Cardiac fibroblast (primary cell): ENCODE measurements around the gene SET.
"Not testable (repeated sequence)": the region's sequence is repeated elsewhere in the genome, so short reads cannot be mapped to it uniquely, and the experiment has no call there.

ENCODE experiments used
- DNase-seq, 2 donors: peaks; one replicate each; pipeline versions ENCODE4 v3.0.0 to v3.0.0-alpha.2; 2010; ENCODE audit warnings: low read depth in 2 of 2
- H3K4me3 ChIP-seq, 2 donors: replicated peaks in 1 of 2; 1 replicate in 1 of 2; 2 replicates in 1 of 2; pipeline ENCODE4 v1.5.1; 2011; ENCODE audit warnings: low read depth in 2 of 2, low read length in 2 of 2, mild to moderate bottlenecking in 2 of 2, moderate library complexity in 1 of 2
- CTCF ChIP-seq: IDR thresholded peaks from one replicate; pipeline ENCODE4 v1.5.1; 2011; ENCODE audit warnings: low read depth, mild to moderate bottlenecking, low read length, inconsistent platforms

The SET gene

GRCh38 chr9:128687453-128687852 lies 1.6 kb upstream of the SET start:
- TF ChIP-seq CTCF, result no peak
- no peak for DNase-seq
- no peak overlapping the region for H3K4me3 ChIP-seq

DNA sequence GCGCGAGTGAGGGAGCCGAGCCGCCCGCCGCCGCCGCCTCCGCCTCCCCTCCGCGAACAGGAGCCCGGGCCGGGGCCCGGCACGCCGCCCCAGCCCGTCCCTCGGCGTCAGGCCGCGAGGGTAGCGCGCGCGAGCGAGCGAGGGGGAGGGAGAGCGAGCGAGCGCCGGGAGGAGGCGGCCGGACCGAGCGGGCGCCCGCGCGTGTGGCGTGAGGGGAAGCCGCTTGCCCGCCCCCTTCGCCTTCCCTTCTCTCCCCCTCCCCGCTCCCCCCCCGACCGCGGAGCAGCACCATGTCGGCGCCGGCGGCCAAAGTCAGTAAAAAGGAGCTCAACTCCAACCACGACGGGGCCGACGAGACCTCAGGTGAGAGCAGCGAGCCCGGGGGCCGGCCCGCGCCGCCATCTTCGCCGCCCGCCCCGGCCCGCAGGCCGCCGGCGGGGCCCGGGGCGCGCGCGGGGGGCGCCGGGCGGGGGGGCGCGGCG lies 312 bp downstream of the SET start:
- DNase-seq, result peak in 1 of 2 donors; percentile 64
- peak overlapping the region; percentile 48 to 89 for H3K4me3 ChIP-seq
- TF ChIP-seq CTCF, result no peak

DNA sequence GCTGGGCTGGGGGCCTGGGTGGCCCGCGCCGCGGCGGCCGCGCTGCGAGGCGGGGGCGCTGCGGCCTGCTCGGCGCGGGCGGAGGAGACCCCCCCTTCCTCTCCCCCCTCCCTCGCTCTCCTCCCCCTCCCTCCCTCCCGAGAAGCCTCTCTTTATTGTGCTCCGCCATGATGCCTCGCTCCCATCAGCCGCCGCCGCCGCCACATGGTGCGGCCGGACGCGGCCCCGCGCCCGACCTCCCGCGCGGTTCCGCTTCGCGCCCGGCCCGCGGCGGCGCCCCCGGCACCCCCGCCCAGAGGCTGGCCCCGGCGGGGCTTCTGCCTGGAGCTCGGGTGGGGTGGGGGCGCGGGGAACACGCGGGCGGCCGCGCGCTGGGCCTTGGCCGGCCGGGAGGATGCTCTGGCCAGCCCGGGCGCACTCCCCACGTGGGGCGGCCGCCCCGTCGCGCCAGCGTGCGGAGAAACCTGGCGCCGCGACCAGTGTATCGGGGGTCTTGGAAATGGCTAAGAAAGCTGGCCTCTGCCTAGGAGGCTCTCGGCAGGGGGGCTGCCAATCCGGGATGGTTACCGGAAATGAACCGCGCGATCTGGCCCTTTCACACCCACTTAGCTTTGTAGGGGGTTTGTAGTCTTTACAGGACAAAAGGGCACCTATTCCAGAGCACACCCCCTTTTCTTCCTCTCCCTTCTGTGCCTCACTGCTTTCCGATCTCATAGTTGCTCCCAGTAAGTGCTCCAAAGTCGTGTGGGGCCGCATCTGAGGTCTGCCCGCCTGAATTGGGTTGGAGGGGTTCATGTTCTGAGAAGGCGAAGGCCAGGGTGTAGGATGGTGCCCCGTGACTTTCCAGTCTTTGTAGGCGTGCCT lies 1.0 kb downstream of the SET start:
- peak; percentile 42 to 51 for DNase-seq
- peak overlapping the region; percentile 88 to 89 for H3K4me3 ChIP-seq
- TF ChIP-seq CTCF, result no peak

- H3K4me3 ChIP-seq, result peak overlapping the region; percentile 88 to 89
- no peak for DNase-seq
- TF ChIP-seq CTCF, result no peak
These were observed 1.6 kb downstream of the SET start for GRCh38 chr9:128690684-128691034.

- H3K4me3 ChIP-seq, DNase-seq: not testable (repeated sequence)
These were observed 4.7 kb downstream of the SET start for GRCh38 chr9:128693738-128694137.

DNA sequence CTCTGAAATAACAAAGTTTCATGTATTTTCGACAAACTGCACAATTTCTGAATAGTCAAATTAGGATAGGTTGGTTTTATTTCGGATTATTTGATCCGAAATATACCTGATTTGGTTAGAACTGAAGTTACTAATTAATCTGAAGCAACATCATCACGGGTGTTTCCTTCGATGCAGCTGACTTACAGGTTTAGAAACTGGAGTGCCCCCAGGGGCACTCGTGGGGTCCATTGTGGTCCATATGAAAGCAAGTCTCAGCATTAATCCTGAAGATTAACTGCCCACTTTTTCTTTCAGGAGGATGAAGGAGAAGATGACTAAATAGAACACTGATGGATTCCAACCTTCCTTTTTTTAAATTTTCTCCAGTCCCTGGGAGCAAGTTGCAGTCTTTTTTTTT lies 5.3 kb downstream of the SET start:
- DNase-seq, result no peak

More for the DNA sequence above, 5.3 kb downstream of the SET start:
- no peak overlapping the region for H3K4me3 ChIP-seq
- no peak for TF ChIP-seq CTCF
